Activated CD8-positive, alpha-beta memory T cell treated with anti-CD3 and anti-CD28 coated beads, Interleukin-2, amount 50 U/mL, for 1 hour (primary cell): Measurements from ENCODE around the gene HCST.

Experiments used
- DNase-seq: peaks from one replicate; pipeline ENCODE4 v3.0.0-alpha.2; 2020; ENCODE audit errors: extremely low read depth

HCST gene

DNA sequence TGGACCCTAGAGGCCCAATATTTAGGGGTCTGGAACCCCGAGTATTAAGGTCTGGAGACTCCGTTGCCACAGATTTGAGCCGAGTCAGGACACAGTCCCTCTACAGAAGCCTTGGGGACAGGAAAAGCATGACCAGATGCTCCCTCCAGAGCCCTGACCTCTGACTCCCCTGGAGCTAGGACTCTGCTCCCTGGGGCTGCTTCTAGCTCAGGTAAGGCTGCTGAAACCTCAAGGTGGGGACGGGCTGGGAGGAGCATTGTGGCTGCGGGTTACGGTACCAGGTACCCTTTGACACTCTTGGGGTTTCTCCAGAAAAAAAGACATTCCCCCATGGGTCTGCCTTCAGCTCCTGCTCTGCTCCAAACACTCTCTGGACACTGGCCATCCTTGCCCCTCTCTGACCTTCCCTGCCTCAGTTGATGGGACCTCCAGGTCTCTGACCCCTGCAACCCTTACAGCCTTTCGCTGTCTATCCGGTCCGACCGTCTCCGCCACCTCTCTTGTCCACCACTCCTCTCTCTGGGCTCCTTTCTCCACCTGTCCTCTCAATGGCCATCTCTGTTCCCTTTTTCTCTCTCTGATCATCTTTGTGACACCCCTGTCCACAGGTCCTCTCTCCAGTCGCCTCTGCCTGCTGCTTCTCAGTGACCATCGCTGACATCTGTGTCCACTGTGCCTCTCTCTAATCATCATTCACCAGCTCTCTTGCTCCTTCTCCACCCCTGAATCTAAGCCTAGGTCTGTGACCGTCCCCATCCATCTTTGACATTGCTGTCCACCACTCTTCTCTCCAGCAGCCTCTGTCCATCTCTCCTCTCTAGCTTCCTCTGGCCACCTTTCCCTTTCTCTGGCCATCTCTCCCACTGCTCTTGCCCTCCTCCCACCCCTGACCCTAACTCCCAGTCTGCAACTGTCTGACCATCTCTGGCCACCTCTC lies 35.3 kb downstream of the HCST start:
- no peak for DNase-seq

DNA sequence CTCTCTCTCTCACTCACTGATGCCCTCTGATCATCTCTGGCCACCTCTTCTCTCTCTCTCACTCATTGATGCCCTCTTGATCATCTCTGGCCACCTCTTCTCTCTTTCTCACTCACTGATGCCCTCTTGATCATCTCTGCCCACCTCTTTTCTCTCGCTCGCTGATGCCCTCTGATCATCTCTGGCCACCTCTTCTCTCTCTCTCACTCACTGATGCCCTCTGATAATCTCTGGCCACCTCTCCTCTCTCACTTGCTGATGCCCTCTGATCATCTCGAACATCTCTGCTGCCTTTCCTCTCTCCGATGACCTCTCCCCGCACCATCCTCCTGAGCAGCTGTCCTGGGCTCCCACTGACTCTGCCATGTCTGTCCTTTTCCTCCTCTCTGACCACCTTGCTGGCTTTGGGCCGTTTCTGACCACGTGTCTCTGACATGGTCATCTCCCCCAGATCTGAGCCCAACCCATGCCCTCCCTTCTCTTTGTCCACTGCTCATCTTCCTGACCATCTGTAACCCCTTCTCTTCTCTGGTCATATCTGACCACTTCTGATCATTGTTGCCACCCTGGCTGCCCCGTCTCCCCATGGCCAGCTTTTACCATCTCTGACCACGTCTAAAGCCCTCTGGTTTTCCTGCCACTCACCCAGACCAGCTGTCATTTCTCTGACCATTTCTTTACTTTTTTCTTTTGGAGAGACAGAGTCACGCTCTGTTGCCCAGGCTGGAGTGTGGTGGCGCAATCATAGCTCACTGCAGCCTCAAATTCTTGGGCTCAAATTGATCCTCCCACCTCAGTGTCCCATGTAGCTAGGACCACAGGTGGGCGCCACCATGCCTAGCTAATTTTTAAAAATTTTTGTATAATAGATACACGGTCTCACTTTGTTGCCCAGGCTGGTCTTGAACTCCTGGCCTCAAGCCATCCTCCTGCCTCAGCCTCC lies 36.2 kb downstream of the HCST start:
- no peak for DNase-seq

DNA sequence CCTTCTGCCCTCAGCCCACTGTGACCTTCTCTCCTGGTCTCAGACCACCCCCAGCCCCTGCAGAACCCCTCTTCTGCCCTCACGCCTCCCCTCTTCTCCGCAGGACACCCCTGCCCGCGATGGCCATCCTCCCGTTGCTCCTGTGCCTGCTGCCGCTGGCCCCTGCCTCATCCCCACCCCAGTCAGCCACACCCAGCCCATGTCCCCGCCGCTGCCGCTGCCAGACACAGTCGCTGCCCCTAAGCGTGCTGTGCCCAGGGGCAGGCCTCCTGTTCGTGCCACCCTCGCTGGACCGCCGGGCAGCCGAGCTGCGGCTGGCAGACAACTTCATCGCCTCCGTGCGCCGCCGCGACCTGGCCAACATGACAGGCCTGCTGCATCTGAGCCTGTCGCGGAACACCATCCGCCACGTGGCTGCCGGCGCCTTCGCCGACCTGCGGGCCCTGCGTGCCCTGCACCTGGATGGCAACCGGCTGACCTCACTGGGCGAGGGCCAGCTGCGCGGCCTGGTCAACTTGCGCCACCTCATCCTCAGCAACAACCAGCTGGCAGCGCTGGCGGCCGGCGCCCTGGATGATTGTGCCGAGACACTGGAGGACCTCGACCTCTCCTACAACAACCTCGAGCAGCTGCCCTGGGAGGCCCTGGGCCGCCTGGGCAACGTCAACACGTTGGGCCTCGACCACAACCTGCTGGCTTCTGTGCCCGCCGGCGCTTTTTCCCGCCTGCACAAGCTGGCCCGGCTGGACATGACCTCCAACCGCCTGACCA lies 37.2 kb downstream of the HCST start:
- no peak for DNase-seq

DNA sequence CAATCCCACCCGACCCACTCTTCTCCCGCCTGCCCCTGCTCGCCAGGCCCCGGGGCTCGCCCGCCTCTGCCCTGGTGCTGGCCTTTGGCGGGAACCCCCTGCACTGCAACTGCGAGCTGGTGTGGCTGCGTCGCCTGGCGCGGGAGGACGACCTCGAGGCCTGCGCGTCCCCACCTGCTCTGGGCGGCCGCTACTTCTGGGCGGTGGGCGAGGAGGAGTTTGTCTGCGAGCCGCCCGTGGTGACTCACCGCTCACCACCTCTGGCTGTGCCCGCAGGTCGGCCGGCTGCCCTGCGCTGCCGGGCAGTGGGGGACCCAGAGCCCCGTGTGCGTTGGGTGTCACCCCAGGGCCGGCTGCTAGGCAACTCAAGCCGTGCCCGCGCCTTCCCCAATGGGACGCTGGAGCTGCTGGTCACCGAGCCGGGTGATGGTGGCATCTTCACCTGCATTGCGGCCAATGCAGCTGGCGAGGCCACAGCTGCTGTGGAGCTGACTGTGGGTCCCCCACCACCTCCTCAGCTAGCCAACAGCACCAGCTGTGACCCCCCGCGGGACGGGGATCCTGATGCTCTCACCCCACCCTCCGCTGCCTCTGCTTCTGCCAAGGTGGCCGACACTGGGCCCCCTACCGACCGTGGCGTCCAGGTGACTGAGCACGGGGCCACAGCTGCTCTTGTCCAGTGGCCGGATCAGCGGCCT lies 37.9 kb downstream of the HCST start:
- no peak for DNase-seq

DNA sequence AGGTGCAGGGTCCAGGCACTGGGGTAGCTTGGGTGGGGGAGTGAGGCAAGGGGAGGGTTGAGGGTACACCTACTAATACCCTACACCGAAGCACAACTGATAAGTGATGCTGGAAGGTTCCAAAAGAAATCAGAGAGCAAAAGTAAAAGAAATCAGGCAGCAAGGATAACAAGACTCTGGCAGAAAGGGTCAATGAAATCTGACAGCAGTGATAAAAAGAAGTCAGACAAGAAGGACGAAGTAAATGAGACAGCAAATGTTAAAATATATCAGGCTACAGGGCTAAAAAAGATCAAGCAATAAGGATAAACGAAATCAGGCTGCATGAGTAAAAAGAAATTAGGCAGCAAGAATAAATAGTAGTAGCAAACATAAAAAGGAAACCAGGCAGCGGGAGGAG lies 38.5 kb downstream of the HCST start:
- no peak for DNase-seq

DNA sequence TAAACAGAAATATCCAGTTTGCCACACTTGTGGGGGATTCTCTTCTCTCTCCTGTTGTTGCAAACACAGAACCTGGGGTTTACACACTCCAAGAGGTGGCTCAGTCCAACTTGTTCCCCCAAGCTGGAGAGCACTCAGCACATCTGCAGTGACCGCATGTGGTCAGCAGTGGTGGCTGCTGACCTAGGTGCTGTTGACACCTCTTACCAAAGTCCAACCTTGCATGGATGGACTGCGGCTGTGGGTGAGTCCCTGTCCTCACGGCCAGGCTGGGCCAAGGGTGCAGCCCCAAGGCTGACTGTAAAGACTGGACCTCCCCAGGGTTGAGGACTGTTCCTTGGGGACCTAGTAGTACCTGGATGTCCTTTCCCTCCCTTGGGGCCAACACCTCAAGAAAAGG lies 39.9 kb downstream of the HCST start:
- DNase-seq, result no peak

DNA sequence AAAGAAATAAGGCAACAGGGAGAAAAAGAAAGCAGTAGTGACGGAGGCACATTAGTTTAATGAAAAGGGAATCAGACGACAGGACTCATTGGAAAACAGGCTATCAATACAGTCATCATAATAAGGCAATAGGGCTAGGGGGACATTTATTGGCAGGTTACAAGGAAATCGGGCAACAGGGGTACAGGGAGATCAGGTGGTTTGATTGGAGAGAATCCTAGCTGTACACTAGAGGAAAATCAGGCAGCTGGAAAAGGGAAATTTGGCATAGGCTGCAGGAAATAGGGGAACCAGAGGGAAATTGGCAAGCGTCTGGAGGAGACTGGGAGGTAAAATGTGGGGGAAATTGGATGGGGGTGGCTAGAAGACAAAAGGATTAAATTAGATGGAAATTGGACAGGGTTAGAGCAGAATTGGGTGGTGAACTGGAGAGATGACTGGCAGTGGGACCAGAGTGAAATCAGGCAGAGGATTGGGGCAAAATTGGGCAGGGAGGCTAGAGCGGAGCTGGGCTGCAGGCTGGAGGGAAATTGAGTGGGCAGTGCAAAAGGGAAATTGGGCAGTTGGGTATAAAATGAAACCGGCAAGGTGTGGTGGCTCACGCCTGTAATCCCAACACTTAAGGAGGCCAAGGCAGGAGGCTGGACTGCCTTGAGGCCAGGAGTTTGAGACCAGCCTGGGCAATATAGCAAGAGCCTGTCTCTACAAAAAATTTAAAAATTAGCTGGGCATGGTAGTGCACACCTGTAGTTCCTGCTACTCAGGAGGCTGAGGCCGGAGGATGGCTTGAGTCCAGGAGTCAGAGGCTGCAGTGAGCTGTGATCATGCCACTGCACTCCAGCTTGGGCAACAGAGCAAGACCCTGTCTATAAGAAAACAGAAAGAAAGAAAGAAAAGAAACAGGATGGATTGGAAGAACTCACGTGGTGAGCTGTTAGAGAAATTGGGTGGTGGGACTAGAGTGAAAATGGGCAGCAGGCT lies 41.3 kb downstream of the HCST start:
- DNase-seq, result no peak

DNA sequence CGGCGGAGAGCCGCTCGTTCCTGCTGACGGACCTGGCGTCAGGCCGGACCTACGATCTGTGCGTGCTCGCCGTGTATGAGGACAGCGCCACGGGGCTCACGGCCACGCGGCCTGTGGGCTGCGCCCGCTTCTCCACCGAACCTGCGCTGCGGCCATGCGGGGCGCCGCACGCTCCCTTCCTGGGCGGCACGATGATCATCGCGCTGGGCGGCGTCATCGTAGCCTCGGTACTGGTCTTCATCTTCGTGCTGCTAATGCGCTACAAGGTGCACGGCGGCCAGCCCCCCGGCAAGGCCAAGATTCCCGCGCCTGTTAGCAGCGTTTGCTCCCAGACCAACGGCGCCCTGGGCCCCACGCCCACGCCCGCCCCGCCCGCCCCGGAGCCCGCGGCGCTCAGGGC lies 42.2 kb downstream of the HCST start:
- no peak for DNase-seq

DNA sequence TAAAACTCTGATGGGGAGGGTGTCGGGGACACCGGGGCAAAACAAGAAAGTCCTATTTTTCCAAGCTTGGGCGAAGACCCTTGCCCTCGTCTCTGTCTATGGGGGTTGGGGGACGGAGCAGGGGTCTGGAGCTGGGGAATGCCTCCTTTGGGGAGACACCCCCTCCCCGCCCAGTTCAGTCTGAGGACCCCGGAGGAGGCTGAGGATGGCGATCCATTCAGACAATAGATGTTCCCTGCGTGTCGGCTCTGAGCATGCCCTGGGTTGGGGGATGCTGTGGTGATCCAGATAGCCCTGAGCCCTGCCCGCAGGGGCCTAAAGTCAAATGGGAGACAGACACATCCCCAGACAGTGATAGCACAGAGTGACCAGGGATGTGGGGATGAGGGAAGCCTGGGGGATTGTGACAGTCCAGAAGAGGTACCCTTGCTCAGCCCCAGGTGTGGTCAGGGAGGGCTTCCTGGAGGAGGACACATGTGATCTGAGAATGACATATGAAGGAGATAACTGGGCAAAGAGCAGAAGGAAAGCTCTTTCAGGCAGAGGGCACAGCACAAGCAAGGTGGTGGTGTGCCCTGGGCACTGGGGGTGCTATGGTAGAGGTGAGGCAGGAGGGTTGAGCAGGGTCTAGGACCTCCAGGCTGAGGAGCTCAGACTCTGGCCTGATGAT lies 42.9 kb downstream of the HCST start:
- DNase-seq, result no peak

DNA sequence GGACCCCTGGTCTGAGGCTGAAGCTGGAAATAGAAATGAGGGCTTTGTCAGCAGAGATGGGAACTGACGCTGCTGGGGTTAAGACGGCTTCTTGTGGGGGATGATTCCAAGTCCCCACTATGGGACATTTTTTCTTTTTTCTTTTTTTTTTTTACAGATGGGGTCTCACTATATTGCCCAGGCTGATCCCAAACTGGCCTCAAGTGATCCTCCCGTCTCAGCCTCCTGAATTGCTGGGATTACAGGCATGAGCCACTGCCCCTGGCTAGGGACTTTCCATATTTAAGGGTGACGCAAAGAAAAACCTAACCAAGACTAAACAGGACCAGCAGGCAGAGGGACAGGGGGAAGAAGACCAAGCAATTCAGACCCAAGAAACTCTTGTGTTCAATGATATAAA lies 43.9 kb downstream of the HCST start:
- DNase-seq, result no peak

DNA sequence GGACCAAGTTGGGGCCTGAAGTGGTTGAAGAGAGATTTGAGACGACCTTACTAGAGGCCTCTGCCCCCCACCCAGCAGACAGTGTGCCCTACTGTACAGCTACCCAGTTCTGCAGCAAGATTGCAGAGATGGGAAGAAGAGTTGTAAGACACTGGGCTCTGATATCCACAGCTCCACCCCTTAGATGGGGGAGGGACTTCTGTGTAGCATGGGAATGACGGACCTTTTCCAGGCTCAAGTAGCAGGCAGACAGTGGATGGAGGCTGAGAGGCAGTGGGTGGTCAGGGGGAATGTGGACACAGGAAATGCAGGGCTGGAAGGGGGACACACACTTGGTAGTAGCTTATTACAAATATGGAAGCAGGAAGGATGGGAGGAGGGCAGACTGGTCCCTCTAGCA lies 46.8 kb downstream of the HCST start:
- DNase-seq, result no peak
